HG02852 (cell line): ENCODE measurements around the gene WDCP.

ENCODE experiments used
- ATAC-seq: cut with Tn5 transposase; IDR thresholded peaks from one replicate; pipeline ENCODE4 v1.9.1; 2021; ENCODE audit warnings: mild to moderate bottlenecking, moderate library complexity; ENCODE audit not compliant: unreplicated experiment

WDCP gene

GRCh38 chr2:24007693-24008092 is 39.5 kb downstream of the WDCP start:
- ATAC-seq, result no peak

- ATAC-seq, result no peak
Observed at GRCh38 chr2:23994567-23994966, 52.6 kb downstream of the WDCP start.

- no peak for ATAC-seq
Observed at GRCh38 chr2:23993736-23994269, 53.4 kb downstream of the WDCP start.

- ATAC-seq, result no peak
Observed at GRCh38 chr2:23992931-23993330, 54.3 kb downstream of the WDCP start.

- ATAC-seq, result no peak
Observed at GRCh38 chr2:23988371-23988770, 58.8 kb downstream of the WDCP start.
